Thyroid gland (tissue), 4 donors: Measurements from ENCODE around the gene BFSP1.

Experiments
- POLR2A ChIP-seq, 2 donors: fragments of 450-650 bp; IDR thresholded peaks; one replicate each; pipeline ENCODE4 v1.6.1; 2017; ENCODE audit warnings: antibody characterized with exemption in 2 of 2, mild to moderate bottlenecking in 2 of 2, moderate library complexity in 1 of 2
- TF ChIP-seq, protein P1 (sequence below), 6 experiments: fragments of 200-600 bp in 3 of 6; fragments of 450-650 bp in 3 of 6; sonication (generic) in 3 of 6; IDR thresholded peaks; one replicate each; pipeline ENCODE4 v1.5.1; 2016 to 2019; ENCODE audit warnings: antibody characterized with exemption in 6 of 6, mild to moderate bottlenecking in 2 of 6, inconsistent platforms in 1 of 6, moderate library complexity in 1 of 6

GRCh38 chr20:17469246-17470030, 61.7 kb downstream of the BFSP1 start:
- TF ChIP-seq POLR2A (IDR thresholded peaks at IDR 0.05) = no peak
- TF ChIP-seq, protein P1, sequence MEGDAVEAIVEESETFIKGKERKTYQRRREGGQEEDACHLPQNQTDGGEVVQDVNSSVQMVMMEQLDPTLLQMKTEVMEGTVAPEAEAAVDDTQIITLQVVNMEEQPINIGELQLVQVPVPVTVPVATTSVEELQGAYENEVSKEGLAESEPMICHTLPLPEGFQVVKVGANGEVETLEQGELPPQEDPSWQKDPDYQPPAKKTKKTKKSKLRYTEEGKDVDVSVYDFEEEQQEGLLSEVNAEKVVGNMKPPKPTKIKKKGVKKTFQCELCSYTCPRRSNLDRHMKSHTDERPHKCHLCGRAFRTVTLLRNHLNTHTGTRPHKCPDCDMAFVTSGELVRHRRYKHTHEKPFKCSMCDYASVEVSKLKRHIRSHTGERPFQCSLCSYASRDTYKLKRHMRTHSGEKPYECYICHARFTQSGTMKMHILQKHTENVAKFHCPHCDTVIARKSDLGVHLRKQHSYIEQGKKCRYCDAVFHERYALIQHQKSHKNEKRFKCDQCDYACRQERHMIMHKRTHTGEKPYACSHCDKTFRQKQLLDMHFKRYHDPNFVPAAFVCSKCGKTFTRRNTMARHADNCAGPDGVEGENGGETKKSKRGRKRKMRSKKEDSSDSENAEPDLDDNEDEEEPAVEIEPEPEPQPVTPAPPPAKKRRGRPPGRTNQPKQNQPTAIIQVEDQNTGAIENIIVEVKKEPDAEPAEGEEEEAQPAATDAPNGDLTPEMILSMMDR (IDR thresholded peaks at IDR 0.05) = no peak
